Measurements from ENCODE around the gene MTMR10. TPM values are rescaled to one million over a fixed set of nuclear protein-coding genes. Genes with fewer than 3 reads are reported as not detected.

The MTMR10 gene
- total RNA-seq, 3 donors from 2014 or later, result 9.1 to 12.3 (median 10.8) TPM

DNA sequence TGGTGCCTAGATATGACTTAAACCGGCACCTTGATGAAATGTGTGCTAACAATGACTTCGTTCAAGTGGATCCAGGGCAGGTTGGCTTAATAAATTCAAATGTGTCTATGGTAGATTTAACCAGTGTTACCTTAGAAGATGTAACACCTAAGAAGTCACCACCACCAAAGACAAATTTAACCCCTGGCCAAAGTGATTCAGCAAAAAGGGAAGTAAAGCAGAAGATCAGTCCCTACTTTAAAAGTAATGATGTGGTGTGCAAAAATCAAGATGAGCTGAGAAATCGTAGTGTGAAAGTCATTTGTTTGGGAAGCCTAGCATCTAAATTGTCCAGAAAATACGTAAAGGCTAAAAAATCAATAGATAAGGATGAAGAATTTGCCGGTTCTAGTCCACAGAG is 86.6 kb downstream of the MTMR10 start:
- Mint-ChIP-seq H3K4me3 (peak overlapping the region; percentile 90), H3K9me3 (no peaks in the 10 kb centered on the region), H3K27me3 (ENCODE audit: low read depth) (no peaks in the 10 kb centered on the region), H3K36me3 (ENCODE audit: insufficient read depth) (peaks cover 21% of the 10 kb centered on the region), H3K4me1 (ENCODE audit: low read depth) (peaks cover 31% of the 10 kb centered on the region)
- DNase-seq (no peak), ATAC-seq (no peak)

DNA sequence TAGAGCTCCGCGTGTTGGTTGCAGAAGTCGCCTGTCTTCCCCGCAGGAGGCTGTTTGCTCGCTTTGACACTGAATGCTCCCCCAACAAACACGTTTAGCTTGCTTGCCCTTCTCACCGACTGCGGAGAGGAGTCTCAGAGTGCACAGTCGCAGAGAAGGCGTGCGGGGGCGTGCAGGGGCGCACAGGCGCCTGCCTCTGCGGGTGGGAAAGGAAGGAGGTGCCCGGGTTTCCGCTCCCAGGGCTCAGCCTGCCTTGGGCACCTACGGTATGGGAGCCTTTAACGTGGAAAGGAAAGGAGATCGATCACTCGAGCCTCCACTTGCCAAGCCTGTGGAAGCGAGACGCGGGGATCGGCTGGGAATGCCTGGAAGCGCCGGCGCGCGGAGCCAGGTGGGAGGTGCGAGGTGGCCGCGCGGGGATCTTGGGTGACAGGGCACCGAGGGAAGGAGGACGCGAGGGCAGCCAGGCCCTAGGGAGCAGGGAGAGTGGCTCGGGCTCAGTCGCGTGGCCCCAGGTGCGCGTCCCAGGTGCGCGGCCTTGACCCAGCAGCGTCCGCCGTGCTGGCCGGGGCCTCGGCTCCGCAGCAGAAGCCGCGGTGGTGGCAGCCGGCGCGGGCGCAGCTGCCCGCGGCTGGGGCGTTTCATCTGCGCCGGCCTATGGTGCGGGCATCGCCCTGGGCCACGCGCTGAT is 87.8 kb downstream of the MTMR10 start, which contains the start of gene FAN1:
Gene FAN1 (plus strand): TSS at position 419 of the 691 bp plus-strand sequence. CDS start 749 bp downstream, outside the sequence.
- Mint-ChIP-seq H3K4me3 (peak within 1 kb of the TSS; percentile 90), H3K9me3 (no peaks in the 10 kb centered on the region), H3K36me3 (ENCODE audit: insufficient read depth) (peaks cover 14% of the 10 kb centered on the region), H3K4me1 (ENCODE audit: low read depth) (peaks cover 27% of the 10 kb centered on the region), H3K27me3 (ENCODE audit: low read depth) (no peaks in the 10 kb centered on the region)
- ATAC-seq (peak; percentile 90 to 94), DNase-seq (peak; percentile 73)

DNA sequence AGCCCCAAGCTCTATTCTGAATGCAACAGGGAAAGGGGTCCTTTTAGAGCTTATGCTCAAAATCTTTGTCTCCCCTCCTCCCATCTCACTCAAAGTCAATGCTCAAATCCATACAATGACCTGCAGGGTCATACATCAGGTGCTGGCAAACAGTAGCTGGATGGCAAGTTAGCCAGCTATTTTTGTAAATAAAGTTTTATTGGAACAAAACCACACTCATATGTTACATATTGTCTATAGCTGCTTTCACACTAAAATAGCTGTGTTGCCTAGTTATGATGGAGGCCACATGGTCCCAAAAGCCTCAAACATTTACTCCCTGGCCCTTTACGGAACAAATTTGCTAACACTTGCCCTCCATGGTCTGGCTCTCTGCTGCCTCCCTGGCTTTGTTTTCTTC is 89.5 kb downstream of the MTMR10 start:
- DNase-seq, result no peak
- H3K4me3 Mint-ChIP-seq, result no peak overlapping the region

DNA sequence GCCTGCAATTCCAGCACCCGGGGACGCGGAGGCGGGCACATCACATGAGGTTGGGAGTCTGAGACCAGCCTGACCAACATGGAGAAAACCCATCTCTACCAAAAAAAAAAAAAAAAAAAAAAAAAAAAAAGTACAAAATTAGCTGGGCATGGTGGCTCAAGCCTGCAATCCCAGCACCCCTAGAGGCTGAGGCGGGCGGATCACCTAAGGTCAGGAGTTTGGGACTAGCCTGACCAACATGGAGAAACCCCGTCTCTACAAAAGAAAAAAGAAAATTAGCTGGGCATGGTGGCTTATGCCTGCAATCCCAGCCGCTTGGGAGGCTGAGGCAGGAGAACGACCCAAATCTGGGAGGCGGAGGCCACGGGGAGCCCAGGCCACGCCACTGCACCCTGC is 95.2 kb downstream of the MTMR10 start:
- peaks cover 2% of the 10 kb centered on the region for H3K27me3 Mint-ChIP-seq (ENCODE audit: low read depth)
- ATAC-seq (no peak), DNase-seq (no peak)
- no peaks in the 10 kb centered on the region for H3K9me3 Mint-ChIP-seq
- no peak overlapping the region for H3K4me3 Mint-ChIP-seq
- no peaks in the 10 kb centered on the region for H3K36me3 Mint-ChIP-seq (ENCODE audit: insufficient read depth)
- peaks cover 3% of the 10 kb centered on the region for H3K4me1 Mint-ChIP-seq (ENCODE audit: low read depth)

More for the DNA sequence above, 89.5 kb downstream of the MTMR10 start:
- Mint-ChIP-seq H3K27me3 (ENCODE audit: low read depth) (peaks cover 2% of the 10 kb centered on the region), H3K9me3 (no peaks in the 10 kb centered on the region), H3K36me3 (ENCODE audit: insufficient read depth) (peaks cover 13% of the 10 kb centered on the region), H3K4me1 (ENCODE audit: low read depth) (peaks cover 24% of the 10 kb centered on the region)
- no peak for ATAC-seq

DNA sequence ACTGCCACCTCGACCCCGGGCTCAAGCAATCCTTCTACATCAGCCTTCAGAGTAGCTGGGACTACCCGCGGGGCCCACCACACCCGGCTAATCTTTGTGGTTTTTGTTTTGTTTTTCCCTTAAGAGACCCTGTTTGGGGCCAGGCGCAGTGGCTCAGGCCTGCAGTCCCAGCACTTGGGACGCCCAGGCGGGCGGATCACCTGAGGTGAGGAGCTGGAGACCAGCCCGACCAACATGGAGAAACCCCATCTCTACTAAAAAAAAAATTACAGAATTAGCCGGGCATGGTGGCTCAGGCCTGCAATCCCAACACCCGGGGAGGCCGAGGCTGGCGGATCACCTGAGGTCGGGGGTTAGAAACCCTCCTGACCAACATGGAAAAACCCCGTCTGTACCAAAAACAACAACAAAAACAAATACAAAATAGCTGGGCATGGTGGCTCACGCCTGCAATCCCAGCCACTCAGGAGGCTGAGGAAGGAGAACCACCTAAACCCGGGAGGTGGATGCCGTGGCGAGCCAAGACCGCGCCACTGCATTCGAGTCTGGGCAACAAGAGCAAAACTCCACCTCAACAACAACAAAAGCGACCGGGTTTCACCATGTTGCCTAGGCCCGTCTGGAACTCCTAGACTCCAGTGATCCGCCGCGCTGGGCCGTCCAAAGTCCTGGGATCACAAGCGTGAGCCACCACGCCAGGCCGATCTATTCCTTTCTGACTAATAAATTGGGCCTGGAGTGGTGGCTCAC is 95.8 kb downstream of the MTMR10 start:
- Mint-ChIP-seq H3K4me1 (ENCODE audit: low read depth) (peaks cover 3% of the 10 kb centered on the region), H3K36me3 (ENCODE audit: insufficient read depth) (no peaks in the 10 kb centered on the region), H3K4me3 (no peak overlapping the region), H3K27me3 (ENCODE audit: low read depth) (peaks cover 2% of the 10 kb centered on the region), H3K9me3 (no peaks in the 10 kb centered on the region)
- ATAC-seq, result no peak
- no peak for DNase-seq

DNA sequence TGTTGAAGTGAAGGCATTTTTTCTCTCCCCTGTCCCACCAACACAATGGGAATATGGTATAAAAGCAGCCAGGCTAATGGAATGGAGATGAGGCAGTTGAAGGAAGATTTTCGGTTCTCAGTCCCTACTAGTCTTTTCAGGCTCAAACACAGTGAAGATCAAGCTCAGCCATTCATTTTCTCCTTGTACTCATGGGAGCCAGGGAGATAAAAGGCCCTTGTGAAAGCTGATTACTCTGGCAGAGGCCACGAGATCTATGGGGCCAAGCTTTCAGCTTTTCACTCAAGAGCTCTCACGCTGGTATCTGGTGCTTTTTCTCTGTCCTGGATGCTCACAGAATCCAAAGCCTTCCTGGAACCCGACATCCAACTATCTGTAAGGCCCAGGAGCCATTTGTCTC is 102.2 kb downstream of the MTMR10 start:
- Mint-ChIP-seq H3K4me3 (no peak overlapping the region), H3K27me3 (ENCODE audit: low read depth) (no peaks in the 10 kb centered on the region)
- no peak for ATAC-seq

More for the DNA sequence above, 102.2 kb downstream of the MTMR10 start:
- Mint-ChIP-seq H3K4me1 (ENCODE audit: low read depth) (no peaks in the 10 kb centered on the region), H3K9me3 (no peaks in the 10 kb centered on the region), H3K36me3 (ENCODE audit: insufficient read depth) (no peaks in the 10 kb centered on the region)
- DNase-seq, result no peak

Other genes starting within 250 kb of the MTMR10 start
- 10 to 100 TPM; 15.6 to 18.1 (median 16.7) TPM for gene FAN1, start 87.7 kb downstream of the MTMR10 start, total RNA-seq
- not detected for gene TRPM1, start 110.1 kb upstream of the MTMR10 start, total RNA-seq